GM18870 (cell line): Measurements from ENCODE around the gene ISOC2.

Experiments
- ATAC-seq: cut with Tn5 transposase; IDR thresholded peaks from one replicate; pipeline ENCODE4 v1.9.1; 2021; ENCODE audit warnings: moderate library complexity; ENCODE audit not compliant: unreplicated experiment

Gene ISOC2

GRCh38 chr19:55479451-55480230, 18.2 kb upstream of the ISOC2 start:
- no peak for ATAC-seq

- ATAC-seq, result no peak
Observed at GRCh38 chr19:55479045-55479444, 17.6 kb upstream of the ISOC2 start.

- no peak for ATAC-seq
Observed at GRCh38 chr19:55478364-55478763, 16.9 kb upstream of the ISOC2 start.

GRCh38 chr19:55477905-55478304, 16.5 kb upstream of the ISOC2 start:
- ATAC-seq, result no peak

- ATAC-seq, result peak; percentile 77
Observed at GRCh38 chr19:55476100-55476775, 14.8 kb upstream of the ISOC2 start, which contains the start of gene ZNF628. Gene ZNF628 (plus strand): TSS chr19:55476617. CDS start chr19:55479911, 3,294 bp downstream.

GRCh38 chr19:55474269-55475265, 13.1 kb upstream of the ISOC2 start:
- no peak for ATAC-seq

GRCh38 chr19:55473225-55474012, 12.0 kb upstream of the ISOC2 start:
- no peak for ATAC-seq

GRCh38 chr19:55472463-55472862, 11.0 kb upstream of the ISOC2 start:
- ATAC-seq, result no peak

GRCh38 chr19:55471266-55471665, 9.8 kb upstream of the ISOC2 start:
- ATAC-seq, result no peak

GRCh38 chr19:55468054-55468393, 6.6 kb upstream of the ISOC2 start:
- no peak for ATAC-seq

GRCh38 chr19:55467236-55468053, 6.0 kb upstream of the ISOC2 start:
- ATAC-seq, result no peak

- no peak for ATAC-seq
Observed at GRCh38 chr19:55466241-55466614, 4.8 kb upstream of the ISOC2 start.

GRCh38 chr19:55465460-55466240, 4.2 kb upstream of the ISOC2 start:
- ATAC-seq, result no peak

GRCh38 chr19:55464662-55465054, 3.2 kb upstream of the ISOC2 start, which contains the start of gene C19orf85:
Gene C19orf85 (minus strand): TSS chr19:55464751. CDS start chr19:55464554, 197 bp downstream.
- no peak for ATAC-seq

GRCh38 chr19:55464039-55464661, 2.7 kb upstream of the ISOC2 start:
- ATAC-seq, result no peak

GRCh38 chr19:55463583-55464031, 2.2 kb upstream of the ISOC2 start:
- no peak for ATAC-seq

- ATAC-seq, result no peak
Observed at GRCh38 chr19:55462722-55463121, 1.3 kb upstream of the ISOC2 start.

GRCh38 chr19:55461974-55462626, 658 bp upstream of the ISOC2 start:
- ATAC-seq, result no peak
